Measurements from ENCODE around the gene HPSE2. TPM values are rescaled to one million over a fixed set of nuclear protein-coding genes. Genes with fewer than 3 reads are reported as not detected.

The HPSE2 gene
- total and polyA plus RNA-seq, 2 of the 13 experiments (the other 11 are each of a cell fraction or from before 2014, with no cell fraction given): 0.01 TPM; not detected in 1

DNA sequence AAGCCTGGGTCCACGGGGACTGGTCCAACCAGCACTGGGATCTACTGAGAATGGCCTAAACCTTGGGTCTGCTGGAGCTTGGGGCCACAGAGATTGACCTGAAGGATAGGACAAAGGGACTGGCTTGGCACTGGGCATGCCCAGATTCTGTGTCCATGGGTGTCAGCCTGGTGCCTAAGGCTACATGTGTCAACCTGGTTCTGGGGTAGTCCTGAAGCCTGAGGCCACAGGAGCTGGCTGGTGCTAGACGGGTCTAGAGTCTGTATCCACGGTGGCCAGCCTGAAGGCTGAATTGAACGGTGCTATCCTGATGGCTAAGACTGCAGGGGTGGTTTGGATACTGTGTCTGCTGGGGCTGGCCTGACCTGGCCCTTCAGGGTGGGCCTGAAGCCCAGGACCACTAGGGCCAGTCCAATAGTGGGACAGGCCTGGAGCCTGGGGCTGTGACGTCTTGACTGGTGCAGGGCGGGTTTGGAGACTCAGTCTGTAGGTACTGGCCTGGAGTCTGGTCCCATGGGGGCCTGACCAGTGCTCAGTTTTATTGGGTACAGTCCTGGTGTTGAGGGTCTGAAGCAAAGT lies 636.5 kb downstream of the HPSE2 start (continued):
- TF ChIP-seq HIVEP1 (CRISPR knock-in tag; IDR thresholded peaks at IDR 0.05): no peak
- no peak for TF ChIP-seq ZNF432 (CRISPR knock-in tag; IDR thresholded peaks at IDR 0.05; ENCODE audit: borderline replicate concordance)
- TF ChIP-seq TEAD2 (CRISPR knock-in tag; IDR thresholded peaks at IDR 0.05): no peak
- TF ChIP-seq ZNF709 (CRISPR knock-in tag; IDR thresholded peaks at IDR 0.05): no peak
- TF ChIP-seq, protein P1, sequence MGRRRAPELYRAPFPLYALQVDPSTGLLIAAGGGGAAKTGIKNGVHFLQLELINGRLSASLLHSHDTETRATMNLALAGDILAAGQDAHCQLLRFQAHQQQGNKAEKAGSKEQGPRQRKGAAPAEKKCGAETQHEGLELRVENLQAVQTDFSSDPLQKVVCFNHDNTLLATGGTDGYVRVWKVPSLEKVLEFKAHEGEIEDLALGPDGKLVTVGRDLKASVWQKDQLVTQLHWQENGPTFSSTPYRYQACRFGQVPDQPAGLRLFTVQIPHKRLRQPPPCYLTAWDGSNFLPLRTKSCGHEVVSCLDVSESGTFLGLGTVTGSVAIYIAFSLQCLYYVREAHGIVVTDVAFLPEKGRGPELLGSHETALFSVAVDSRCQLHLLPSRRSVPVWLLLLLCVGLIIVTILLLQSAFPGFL (CRISPR knock-in tag; IDR thresholded peaks at IDR 0.05): no peak
- no peak for TF ChIP-seq ZNF10 (CRISPR knock-in tag; IDR thresholded peaks at IDR 0.05; ENCODE audit: borderline replicate concordance, low read depth)

DNA sequence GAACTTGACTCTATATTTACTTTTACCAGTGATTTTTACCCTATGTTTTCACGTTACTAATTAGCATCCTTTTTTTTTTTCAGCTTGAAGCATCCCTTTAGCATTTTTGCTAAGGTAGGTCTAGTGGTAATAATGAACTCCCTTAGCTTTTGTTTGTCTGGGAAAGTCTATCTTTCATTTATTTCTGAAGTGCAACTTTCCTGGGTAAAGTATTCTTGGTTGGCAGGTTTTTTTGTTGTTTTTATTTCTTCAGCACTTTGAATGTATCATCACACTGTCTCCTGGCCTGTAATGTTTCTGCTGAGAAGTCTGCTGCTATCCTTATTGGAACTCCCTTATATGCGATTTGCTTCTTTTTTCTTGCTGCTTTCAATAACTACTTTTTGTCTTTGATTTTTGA lies 639.2 kb downstream of the HPSE2 start:
- Histone ChIP-seq H4K20me1 (ENCODE audit: insufficient read depth, low read length) (no peaks in the 10 kb centered on the region), H3K9ac (ENCODE audit: insufficient read depth, low read depth, low read length) (no peak overlapping the region), H3K79me2 (ENCODE audit: insufficient read depth, low read length) (no peaks in the 10 kb centered on the region), H2AFZ (ENCODE audit: low read length) (no peak overlapping the region), H3K4me1 (ENCODE audit: insufficient read depth, low read length) (no peaks in the 10 kb centered on the region), H3K36me3 (replicated peaks in 1 of 2; ENCODE audit: control insufficient read depth in 1 of 2, insufficient read depth in 2 of 2, low read length in 2 of 2) (no peaks in the 10 kb centered on the region), H3K4me3 (replicated peaks in 1 of 3; ENCODE audit: insufficient read depth in 1 of 3, low read depth in 2 of 3, low read length in 3 of 3) (no peak overlapping the region), H3K4me2 (ENCODE audit: low read depth, low read length) (no peak overlapping the region), H3K9me3 (ENCODE audit: low read length) (peaks cover 22% of the 10 kb centered on the region; the same call in 1 of the 2 replicates), H3K27ac (ENCODE audit: extremely low read length, insufficient read depth, low read length) (no peak overlapping the region), H3K27me3 (ENCODE audit: control insufficient read depth in 1 of 2, insufficient read depth in 2 of 2, low read length in 2 of 2) (no peaks in the 10 kb centered on the region)
- in situ Hi-C loops (cut with HindIII; ENCODE audit: extremely low pct_ligation_motif_present, low pct_unique_long_range_greater_than_20kb): no loop called here
- no peak for FAIRE-seq
- no peak for DNase-seq (ENCODE audit: low spot score)
- BruUV-seq (replicated peaks): no TSS peak
- CTCF ChIA-PET (ENCODE audit: low intra/inter-chr PET ratio, low total read pairs): no interaction called here
- no peak for ATAC-seq
- POLR2A ChIA-PET: no interaction called here
- WGBS (ENCODE audit: low lambda C conversion rate): 22% methylated on average over 2 of the region's 2 CpGs
- no peak for TF ChIP-seq RBM39 (IDR thresholded peaks at IDR 0.05; ENCODE audit: low read depth, low read length, poor library complexity, severe bottlenecking)
- TF ChIP-seq ZNF768 (CRISPR knock-in tag; IDR thresholded peaks at IDR 0.05): no peak
- intact Hi-C loops (cut with micrococcal nuclease; ENCODE audit: unreplicated experiment): no loop called here
